Endothelial cell of umbilical vein (primary cell): ENCODE data around the gene NUP153. TPM values are rescaled to one million over a fixed set of nuclear protein-coding genes. Genes with fewer than 3 reads are reported as not detected.

Source experiments
- BruUV-seq: library from RNA; stranded (reverse); fragments of 400-500 nt; replicated peaks from 2 replicates; lab custom pipeline; 2021; lab: Mats Ljungman, UMichigan
- CTCF ChIA-PET: fragments of 300-600, 350-600 bp; sonication (Branson Sonifier 250); formaldehyde crosslinking; loops from one replicate; lab custom pipeline; 2021; ENCODE audit warnings: antibody characterized with exemption, inconsistent platforms; lab: Charles Lee
- POLR2A ChIA-PET: fragments of 300-600, 350-600 bp; sonication (Branson Sonifier 250); formaldehyde crosslinking; loops from one replicate; lab custom pipeline; 2021; ENCODE audit warnings: antibody characterized with exemption, inconsistent platforms; lab: Charles Lee
- DNase-seq: peaks from one replicate; pipeline ENCODE4 v3.0.0-alpha.2; 2011; ENCODE audit warnings: low read depth, low spot score
- FAIRE-seq: peaks from 2 replicates; lab custom pipeline; 2011; peaks lifted over from hg19 to GRCh38; lab: Jason Lieb, UNC
- H2AFZ ChIP-seq: 2 replicates; pipeline ENCODE4 v1.6.0; 2012; ENCODE audit warnings: low read depth, low read length, control low read depth, inconsistent platforms
- H3K27ac ChIP-seq: 2 replicates; pipeline ENCODE4 v1.5.1; 2011; ENCODE audit warnings: low read depth, mild to moderate bottlenecking, control low read depth, low read length, moderate library complexity; ENCODE audit not compliant: insufficient read depth
- H3K27me3 ChIP-seq, 2 experiments: 2 replicates each; pipeline versions ENCODE4 v1.6.0 to v1.6.1; 2011; ENCODE audit warnings: low read length in 2 of 2, mixed read lengths in 1 of 2; ENCODE audit not compliant: control insufficient read depth in 2 of 2, insufficient read depth in 2 of 2
- H3K36me3 ChIP-seq, 2 experiments: 2 replicates in 1 of 2; 3 replicates in 1 of 2; pipeline ENCODE4 v1.5.1; 2011; ENCODE audit warnings: low read length in 2 of 2, mild to moderate bottlenecking in 1 of 2, moderate library complexity in 1 of 2; ENCODE audit not compliant: control insufficient read depth in 2 of 2, insufficient read depth in 2 of 2; ENCODE audit errors: extremely low read depth in 1 of 2
- H3K4me1 ChIP-seq: 3 replicates; pipeline ENCODE4 v1.5.1; 2011; ENCODE audit warnings: mild to moderate bottlenecking, low read length; ENCODE audit not compliant: control insufficient read depth, insufficient read depth; ENCODE audit errors: extremely low read depth
- H3K4me2 ChIP-seq: 2 replicates; pipeline ENCODE4 v1.6.1; 2011; ENCODE audit warnings: low read length, control low read depth, mixed read lengths; ENCODE audit not compliant: insufficient read depth
- H3K4me3 ChIP-seq, 3 experiments: fragments of 200-600 bp in 1 of 3; sonication (generic), shearing (Covaris generic) in 1 of 3; replicated peaks in 1 of 3; 2 replicates each; pipeline ENCODE4 v1.5.1; 2011 to 2016; ENCODE audit warnings: control low read depth in 3 of 3, low read length in 3 of 3, mild to moderate bottlenecking in 2 of 3, inconsistent platforms in 1 of 3, low read depth in 1 of 3, moderate library complexity in 1 of 3; ENCODE audit not compliant: insufficient read depth in 1 of 3
- H3K79me2 ChIP-seq: 2 replicates; pipeline ENCODE4 v1.6.0; 2012; ENCODE audit warnings: low read length, inconsistent platforms; ENCODE audit not compliant: control insufficient read depth, insufficient read depth
- H3K9ac ChIP-seq: replicated peaks from 2 replicates; pipeline ENCODE3; 2011; ENCODE audit warnings: low read length, control low read depth; ENCODE audit not compliant: insufficient read depth; ENCODE audit errors: extremely low read depth
- H3K9me1 ChIP-seq: replicated peaks from 3 replicates; pipeline ENCODE4 v1.6.0; 2011; ENCODE audit warnings: mild to moderate bottlenecking, low read length; ENCODE audit not compliant: control insufficient read depth, insufficient read depth; ENCODE audit errors: extremely low read depth
- H3K9me3 ChIP-seq: replicated peaks from 2 replicates; pipeline ENCODE4 v1.5.1; 2012; ENCODE audit warnings: low read length, inconsistent platforms; ENCODE audit not compliant: control insufficient read depth, insufficient read depth
- H4K20me1 ChIP-seq: replicated peaks from 2 replicates; pipeline ENCODE3; 2011; ENCODE audit warnings: mild to moderate bottlenecking, low read length; ENCODE audit not compliant: control insufficient read depth, insufficient read depth; ENCODE audit errors: extremely low read depth
- EZH2 ChIP-seq: IDR thresholded peaks from 2 replicates; pipeline ENCODE4 v1.6.1; 2012; ENCODE audit warnings: borderline replicate concordance, low read depth, mild to moderate bottlenecking, moderate library complexity, low read length, inconsistent platforms; ENCODE audit not compliant: severe bottlenecking
- GATA2 ChIP-seq: IDR thresholded peaks from 2 replicates; pipeline ENCODE4 v1.7.0; 2011; ENCODE audit warnings: low read depth, mild to moderate bottlenecking, moderate library complexity, mixed read lengths, low read length; ENCODE audit not compliant: insufficient read length, insufficient read depth
- MYC ChIP-seq: IDR thresholded peaks from one replicate; pipeline ENCODE4 v1.6.1; 2011; ENCODE audit warnings: mild to moderate bottlenecking, low read depth, low read length
- POLR2AphosphoS5 ChIP-seq: IDR thresholded peaks from 2 replicates; pipeline ENCODE4 v1.6.1; 2012; ENCODE audit warnings: low read depth, mild to moderate bottlenecking, control low read depth, low read length, moderate library complexity; ENCODE audit not compliant: insufficient read depth
- dilution Hi-C: fragments of 300-500 bp; cut with MboI; formaldehyde crosslinking; loops from one replicate; pipeline ENCODE4 v1.15.0; 2019; ENCODE audit warnings: low sequenced_read_pairs; ENCODE audit not compliant: extremely low pct_ligation_motif_present
- intact Hi-C: fragments of 100-400 bp; cut with micrococcal nuclease; formaldehyde crosslinking; loops from one replicate; pipeline ENCODE4 v1.10.0; 2022
- polyA plus RNA-seq, 4 experiments: library from polyadenylated mRNA; depleted of rRNA in 3 of 4; stranded (reverse) in 3 of 4; unstranded in 1 of 4; fragments of >200 nt; gene quantifications; 2 replicates each; pipeline versions ENCODE4 v1.2.1 to v1.2.3, GENCODE V29; 2011 to 2012; ENCODE audit warnings: missing spikeins in 1 of 4
- total RNA-seq: library from RNA; stranded (reverse); gene quantifications from 2 replicates; pipeline ENCODE4 v1.2.3, GENCODE V29; 2021
- TF ChIP-seq, protein P1 (sequence below): IDR thresholded peaks from 2 replicates; pipeline ENCODE4 v1.6.1; 2011; ENCODE audit not compliant: insufficient read depth, insufficient read length
- TF ChIP-seq, protein P2 (sequence below), 2 donors: IDR thresholded peaks; 1 replicate in 1 of 2; 2 replicates in 1 of 2; pipeline ENCODE4 v1.5.1; 2011; ENCODE audit warnings: low read length in 2 of 2, mild to moderate bottlenecking in 2 of 2, moderate library complexity in 2 of 2, control low read depth in 1 of 2, inconsistent platforms in 1 of 2, low read depth in 1 of 2; ENCODE audit not compliant: insufficient read depth in 1 of 2; ENCODE audit errors: extremely low read depth in 1 of 2

The NUP153 gene
- total and polyA plus RNA-seq, 2 donors (not counting 3 experiments of a cell fraction or from before 2014, with no cell fraction given): 22.0 to 51.0 TPM

- TF ChIP-seq, protein P1, sequence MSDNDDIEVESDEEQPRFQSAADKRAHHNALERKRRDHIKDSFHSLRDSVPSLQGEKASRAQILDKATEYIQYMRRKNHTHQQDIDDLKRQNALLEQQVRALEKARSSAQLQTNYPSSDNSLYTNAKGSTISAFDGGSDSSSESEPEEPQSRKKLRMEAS: no peak
- TF ChIP-seq EZH2 (no peak), POLR2AphosphoS5 (no peak), MYC (no peak), GATA2 (no peak)
- TF ChIP-seq, protein P2, sequence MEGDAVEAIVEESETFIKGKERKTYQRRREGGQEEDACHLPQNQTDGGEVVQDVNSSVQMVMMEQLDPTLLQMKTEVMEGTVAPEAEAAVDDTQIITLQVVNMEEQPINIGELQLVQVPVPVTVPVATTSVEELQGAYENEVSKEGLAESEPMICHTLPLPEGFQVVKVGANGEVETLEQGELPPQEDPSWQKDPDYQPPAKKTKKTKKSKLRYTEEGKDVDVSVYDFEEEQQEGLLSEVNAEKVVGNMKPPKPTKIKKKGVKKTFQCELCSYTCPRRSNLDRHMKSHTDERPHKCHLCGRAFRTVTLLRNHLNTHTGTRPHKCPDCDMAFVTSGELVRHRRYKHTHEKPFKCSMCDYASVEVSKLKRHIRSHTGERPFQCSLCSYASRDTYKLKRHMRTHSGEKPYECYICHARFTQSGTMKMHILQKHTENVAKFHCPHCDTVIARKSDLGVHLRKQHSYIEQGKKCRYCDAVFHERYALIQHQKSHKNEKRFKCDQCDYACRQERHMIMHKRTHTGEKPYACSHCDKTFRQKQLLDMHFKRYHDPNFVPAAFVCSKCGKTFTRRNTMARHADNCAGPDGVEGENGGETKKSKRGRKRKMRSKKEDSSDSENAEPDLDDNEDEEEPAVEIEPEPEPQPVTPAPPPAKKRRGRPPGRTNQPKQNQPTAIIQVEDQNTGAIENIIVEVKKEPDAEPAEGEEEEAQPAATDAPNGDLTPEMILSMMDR (IDR thresholded peaks at IDR 0.05; ENCODE audit: extremely low read depth in 1 of 2, insufficient read depth in 1 of 2, low read depth in 1 of 2, low read length in 2 of 2): no peak
- POLR2A ChIA-PET: no interaction called here
- Histone ChIP-seq H3K4me1 (peaks cover 7% of the 10 kb centered on the region), H3K9ac (no peak overlapping the region), H3K36me3 (peaks cover 11 to 31% of the 10 kb centered on the region in 2 experiments), H3K4me3 (no peak overlapping the region), H3K9me1 (no peaks in the 10 kb centered on the region), H3K4me2 (no peak overlapping the region), H3K79me2 (peaks cover 11% of the 10 kb centered on the region), H3K27ac (no peak overlapping the region), H3K27me3 (no peaks in the 10 kb centered on the region), H4K20me1 (no peaks in the 10 kb centered on the region), H3K9me3 (no peaks in the 10 kb centered on the region), H2AFZ (no peak overlapping the region)
- CTCF ChIA-PET: no interaction called here
- dilution Hi-C loops: no loop called here
- DNase-seq (no peak), FAIRE-seq (no peak)
- intact Hi-C loops: no loop called here
- no TSS peak for BruUV-seq
Measured at GRCh38 chr6:17648745-17649144, 58.0 kb downstream of the NUP153 start.
